Neuronal stem cell (in vitro differentiated cells): ENCODE results near the gene AUP1.

Source experiments
- DNase-seq: peaks from one replicate; pipeline ENCODE4 v3.0.0-alpha.2; 2013; ENCODE audit warnings: low spot score
- H2AFZ ChIP-seq: one replicate; pipeline ENCODE4 v1.6.1; 2013; ENCODE audit warnings: mild to moderate bottlenecking, low read length, inconsistent platforms
- H2AK5ac ChIP-seq: 2 replicates; pipeline ENCODE4 v1.6.1; 2013; ENCODE audit warnings: low read depth, mild to moderate bottlenecking, inconsistent platforms, low read length, moderate library complexity, mixed read lengths
- H2BK120ac ChIP-seq: 2 replicates; pipeline ENCODE4 v1.6.1; 2013; ENCODE audit warnings: low read depth, mild to moderate bottlenecking, inconsistent platforms, low read length, moderate library complexity, mixed read lengths
- H2BK12ac ChIP-seq: one replicate; pipeline ENCODE4 v1.6.1; 2013; ENCODE audit warnings: low read length, inconsistent platforms
- H2BK15ac ChIP-seq: 2 replicates; pipeline ENCODE4 v1.6.1; 2013; ENCODE audit warnings: mild to moderate bottlenecking, low read length, inconsistent platforms, mixed read lengths
- H2BK5ac ChIP-seq: one replicate; pipeline ENCODE4 v1.6.1; 2013; ENCODE audit warnings: inconsistent platforms, mild to moderate bottlenecking, low read length, moderate library complexity
- H3K14ac ChIP-seq: one replicate; pipeline ENCODE4 v1.6.1; 2013; ENCODE audit warnings: low read length, inconsistent platforms
- H3K18ac ChIP-seq: 2 replicates; pipeline ENCODE4 v1.6.1; 2013; ENCODE audit warnings: low read length, inconsistent platforms
- H3K23ac ChIP-seq: 2 replicates; pipeline ENCODE4 v1.6.1; 2013; ENCODE audit warnings: low read depth, mild to moderate bottlenecking, mixed read lengths, low read length, inconsistent platforms; ENCODE audit not compliant: poor library complexity
- H3K27ac ChIP-seq: replicated peaks from 3 replicates; pipeline ENCODE4 v1.5.1; 2013; ENCODE audit warnings: low read length, inconsistent platforms
- H3K27me3 ChIP-seq, 3 experiments: 2 replicates each; pipeline ENCODE4 v1.6.1; 2013; ENCODE audit warnings: low read length in 3 of 3, mild to moderate bottlenecking in 2 of 3, inconsistent platforms in 1 of 3, low read depth in 1 of 3, mixed read lengths in 1 of 3, moderate library complexity in 1 of 3; ENCODE audit not compliant: control insufficient read depth in 3 of 3, insufficient read depth in 3 of 3
- H3K36me3 ChIP-seq, 2 donors: replicated peaks in 1 of 2; 2 replicates each; pipeline ENCODE4 v1.6.1; 2013; ENCODE audit warnings: low read length in 2 of 2; ENCODE audit not compliant: control insufficient read depth in 2 of 2, insufficient read depth in 2 of 2
- H3K4ac ChIP-seq: 2 replicates; pipeline ENCODE4 v1.6.1; 2013; ENCODE audit warnings: inconsistent platforms, mild to moderate bottlenecking, low read length, moderate library complexity
- H3K4me1 ChIP-seq, 2 donors: 1 replicate in 1 of 2; 2 replicates in 1 of 2; pipeline ENCODE4 v1.6.1; 2013; ENCODE audit warnings: low read length in 2 of 2, low read depth in 1 of 2; ENCODE audit not compliant: control insufficient read depth in 2 of 2, insufficient read depth in 1 of 2
- H3K4me2 ChIP-seq: one replicate; pipeline ENCODE4 v1.6.1; 2013; ENCODE audit warnings: mild to moderate bottlenecking, low read length, inconsistent platforms; ENCODE audit not compliant: insufficient read depth, poor library complexity, severe bottlenecking
- H3K4me3 ChIP-seq, 2 donors: 2 replicates each; pipeline ENCODE4 v1.5.1; 2013; ENCODE audit warnings: low read length in 2 of 2, mild to moderate bottlenecking in 2 of 2, inconsistent platforms in 1 of 2, moderate library complexity in 1 of 2
- H3K79me1 ChIP-seq: one replicate; pipeline ENCODE4 v1.6.1; 2013; ENCODE audit warnings: low read depth, mild to moderate bottlenecking, inconsistent platforms, low read length, moderate library complexity
- H3K9ac ChIP-seq: one replicate; pipeline ENCODE4 v1.6.1; 2013; ENCODE audit warnings: mild to moderate bottlenecking, low read depth, low read length, inconsistent platforms; ENCODE audit not compliant: poor library complexity
- H3K9me3 ChIP-seq, 2 donors: replicated peaks in 1 of 2; 2 replicates each; pipeline versions ENCODE3 to v1.6.1; 2013; ENCODE audit warnings: low read length in 2 of 2, mild to moderate bottlenecking in 2 of 2, inconsistent platforms in 1 of 2, low read depth in 1 of 2, mixed read lengths in 1 of 2, moderate library complexity in 1 of 2; ENCODE audit not compliant: control insufficient read depth in 2 of 2, insufficient read depth in 1 of 2
- H4K8ac ChIP-seq: one replicate; pipeline ENCODE4 v1.6.1; 2013; ENCODE audit warnings: low read depth, mild to moderate bottlenecking, inconsistent platforms, low read length, moderate library complexity
- H4K91ac ChIP-seq: one replicate; pipeline ENCODE4 v1.6.1; 2013; ENCODE audit warnings: low read length, low read depth, mild to moderate bottlenecking, inconsistent platforms; ENCODE audit not compliant: poor library complexity
- WGBS, 2 donors: extraction: QIAGEN DNeasy Blood & Tissue Kit; methylation state at CpG; one replicate each; pipeline ENCODE4 v1.1.7; 2013; ENCODE audit warnings: missing lambda C conversion rate in 2 of 2, mixed read lengths in 1 of 2; ENCODE audit not compliant: insufficient read length in 2 of 2, insufficient replicate concordance in 1 of 2; ENCODE audit errors: extremely low coverage in 2 of 2; 5-methylcytosine and 5-hydroxymethylcytosine counted together

Gene AUP1

DNA sequence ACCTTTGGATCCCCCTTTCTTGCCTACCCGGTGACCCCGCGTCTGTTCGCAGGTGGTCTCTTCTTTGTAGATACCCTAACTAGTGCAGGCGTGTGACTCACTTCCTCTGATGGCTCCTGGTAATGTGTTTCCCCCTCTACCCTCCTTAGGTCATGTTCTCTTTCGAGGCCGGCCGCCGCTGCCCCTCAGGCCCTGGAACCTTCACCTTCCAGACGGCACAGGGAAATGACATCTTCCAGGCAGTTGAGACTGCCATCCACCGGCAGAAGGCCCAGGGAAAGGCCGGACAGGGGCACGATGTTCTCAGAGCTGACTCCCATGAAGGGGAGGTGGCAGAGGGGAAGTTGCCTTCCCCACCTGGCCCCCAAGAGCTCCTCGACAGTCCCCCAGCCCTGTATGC is 26.7 kb upstream of the AUP1 start:
- Histone ChIP-seq H3K18ac (no peak overlapping the region), H2BK12ac (no peak overlapping the region), H2BK120ac (no peak overlapping the region), H3K36me3 (peaks cover 15 to 28% of the 10 kb centered on the region in 2 donors), H3K23ac (no peak overlapping the region), H2BK15ac (no peak overlapping the region), H3K4me2 (no peak overlapping the region), H3K4ac (no peak overlapping the region), H3K27me3 (peaks cover 4 to 46% (median 6%) of the 10 kb centered on the region in 3 experiments), H4K8ac (no peak overlapping the region), H3K79me1 (peaks cover 6% of the 10 kb centered on the region), H3K27ac (no peak overlapping the region), H2AK5ac (no peak overlapping the region), H3K9me3 (no peaks in the 10 kb centered on the region), H3K4me1 (peaks cover 9 to 15% of the 10 kb centered on the region in 2 donors), H3K4me3 (no peak overlapping the region), H2AFZ (no peak overlapping the region), H3K14ac (no peak overlapping the region), H4K91ac (no peak overlapping the region), H3K9ac (no peak overlapping the region), H2BK5ac (no peak overlapping the region)
- DNase-seq = no peak
- no CpG with 5 or more reads among the region's 14 CpGs for WGBS, 2 donors

DNA sequence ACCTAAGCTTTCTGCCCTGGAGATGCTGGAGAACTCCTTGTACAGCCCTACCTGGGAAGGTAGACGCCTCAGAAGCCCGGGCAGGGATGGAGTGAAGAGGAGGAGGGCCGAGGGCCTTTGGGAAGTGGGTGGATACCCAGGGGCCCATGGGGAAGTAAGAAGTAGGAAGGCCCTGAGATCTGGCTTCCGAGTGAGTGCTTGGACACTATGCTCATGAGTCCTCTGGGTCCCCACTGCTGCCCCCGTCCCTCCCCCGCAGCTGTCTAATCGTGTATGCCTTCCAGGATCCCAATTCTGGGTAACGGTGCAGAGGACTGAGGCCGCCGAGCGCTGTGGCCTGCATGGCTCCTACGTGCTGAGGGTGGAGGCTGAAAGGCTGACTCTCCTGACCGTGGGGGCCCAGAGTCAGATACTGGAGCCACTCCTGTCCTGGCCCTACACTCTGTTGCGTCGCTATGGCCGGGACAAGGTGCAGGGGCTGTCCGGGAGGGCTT is 26.2 kb upstream of the AUP1 start:
- Histone ChIP-seq H2BK15ac (no peak overlapping the region), H2AK5ac (peak overlapping the region; percentile 8), H3K4me1 (peaks cover 9 to 15% of the 10 kb centered on the region in 2 donors), H3K79me1 (peaks cover 6% of the 10 kb centered on the region), H2AFZ (no peak overlapping the region), H2BK12ac (peak overlapping the region; percentile 63), H2BK5ac (no peak overlapping the region), H3K4me2 (peak overlapping the region; percentile 83), H3K18ac (peak overlapping the region; percentile 78), H4K91ac (no peak overlapping the region), H3K9ac (peak overlapping the region; percentile 87), H4K8ac (no peak overlapping the region), H3K4ac (no peak overlapping the region), H3K36me3 (peaks cover 15 to 30% of the 10 kb centered on the region in 2 donors), H3K23ac (no peak overlapping the region), H3K27ac (no peak overlapping the region), H2BK120ac (peak overlapping the region; percentile 53), H3K4me3 (peak overlapping the region; percentile 67 to 87), H3K14ac (no peak overlapping the region), H3K9me3 (no peaks in the 10 kb centered on the region), H3K27me3 (peaks cover 4 to 46% (median 4%) of the 10 kb centered on the region in 3 experiments)
- WGBS, 2 donors = no CpG with 5 or more reads among the region's 17 CpGs
- no peak for DNase-seq

DNA sequence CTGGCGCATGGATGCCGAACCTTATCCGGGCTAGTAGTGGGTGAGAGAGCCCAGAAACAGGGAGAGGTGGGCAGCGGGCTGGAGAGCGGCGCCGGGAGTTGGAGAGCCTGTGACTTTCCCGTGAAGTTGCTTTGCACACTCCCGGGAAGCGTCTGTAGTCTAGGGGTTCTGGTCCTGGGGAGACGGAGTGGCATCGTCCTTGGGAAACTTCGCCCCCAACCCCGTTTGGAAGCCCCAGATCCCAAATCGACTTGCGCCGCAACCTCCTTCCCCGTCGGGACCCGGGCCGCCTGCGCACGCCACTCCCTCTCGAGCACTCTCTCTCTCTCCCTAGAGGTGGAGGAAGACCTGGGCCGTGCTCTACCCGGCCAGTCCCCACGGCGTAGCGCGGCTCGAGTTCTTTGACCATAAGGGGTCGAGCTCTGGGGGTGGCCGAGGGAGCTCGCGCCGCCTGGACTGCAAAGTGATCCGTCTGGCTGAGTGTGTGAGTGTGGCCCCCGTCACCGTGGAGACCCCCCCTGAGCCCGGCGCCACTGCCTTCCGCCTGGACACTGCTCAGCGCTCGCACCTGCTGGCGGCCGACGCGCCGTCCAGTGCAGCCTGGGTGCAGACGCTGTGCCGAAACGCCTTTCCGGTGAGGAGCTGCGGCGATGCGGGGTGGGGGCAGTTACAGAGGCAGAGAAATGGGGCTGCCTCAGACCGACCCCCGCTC is 25.5 kb upstream of the AUP1 start:
- Histone ChIP-seq H3K4me1 (peaks cover 9 to 14% of the 10 kb centered on the region in 2 donors), H2BK12ac (peak overlapping the region; percentile 63), H2AFZ (peak overlapping the region; percentile 99), H2BK15ac (no peak overlapping the region), H3K27ac (no peak overlapping the region), H3K14ac (peak overlapping the region; percentile 75), H3K79me1 (peaks cover 6% of the 10 kb centered on the region), H2BK120ac (peak overlapping the region; percentile 53), H4K8ac (no peak overlapping the region), H3K9me3 (no peaks in the 10 kb centered on the region), H3K36me3 (peaks cover 19 to 36% of the 10 kb centered on the region in 2 donors), H3K27me3 (peaks cover 0 to 47% (median 4%) of the 10 kb centered on the region in 3 experiments), H3K4ac (no peak overlapping the region), H3K18ac (peak overlapping the region; percentile 78), H3K4me2 (peak overlapping the region; percentile 83), H3K23ac (peak overlapping the region; percentile 82), H2BK5ac (no peak overlapping the region), H3K4me3 (peak overlapping the region; percentile 67 to 87), H2AK5ac (peak overlapping the region; percentile 8), H4K91ac (no peak overlapping the region), H3K9ac (peak overlapping the region; percentile 87)
- peak; percentile 49 for DNase-seq
- WGBS, 2 donors = no CpG with 5 or more reads among the region's 58 CpGs
